ENCODE measurements around the gene BEND7.

- TF ChIP-seq, protein P1, sequence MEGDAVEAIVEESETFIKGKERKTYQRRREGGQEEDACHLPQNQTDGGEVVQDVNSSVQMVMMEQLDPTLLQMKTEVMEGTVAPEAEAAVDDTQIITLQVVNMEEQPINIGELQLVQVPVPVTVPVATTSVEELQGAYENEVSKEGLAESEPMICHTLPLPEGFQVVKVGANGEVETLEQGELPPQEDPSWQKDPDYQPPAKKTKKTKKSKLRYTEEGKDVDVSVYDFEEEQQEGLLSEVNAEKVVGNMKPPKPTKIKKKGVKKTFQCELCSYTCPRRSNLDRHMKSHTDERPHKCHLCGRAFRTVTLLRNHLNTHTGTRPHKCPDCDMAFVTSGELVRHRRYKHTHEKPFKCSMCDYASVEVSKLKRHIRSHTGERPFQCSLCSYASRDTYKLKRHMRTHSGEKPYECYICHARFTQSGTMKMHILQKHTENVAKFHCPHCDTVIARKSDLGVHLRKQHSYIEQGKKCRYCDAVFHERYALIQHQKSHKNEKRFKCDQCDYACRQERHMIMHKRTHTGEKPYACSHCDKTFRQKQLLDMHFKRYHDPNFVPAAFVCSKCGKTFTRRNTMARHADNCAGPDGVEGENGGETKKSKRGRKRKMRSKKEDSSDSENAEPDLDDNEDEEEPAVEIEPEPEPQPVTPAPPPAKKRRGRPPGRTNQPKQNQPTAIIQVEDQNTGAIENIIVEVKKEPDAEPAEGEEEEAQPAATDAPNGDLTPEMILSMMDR (IDR thresholded peaks at IDR 0.05), result no peak
- no peak for TF ChIP-seq POLR2A (IDR thresholded peaks at IDR 0.05)
These were observed 12.6 kb downstream of the BEND7 start for GRCh38 chr10:13516176-13516575.

All from body of pancreas (tissue), 4 donors.